ENCODE measurements around the gene MRPL12. TPM values are rescaled to one million over a fixed set of nuclear protein-coding genes. Genes with fewer than 3 reads are reported as not detected.
A peak's percentile ranks its signal among the peaks of the same experiment; 100 is the strongest.

The MRPL12 gene
- total and polyA plus RNA-seq, 2 of the 13 experiments (the other 11 are each of a cell fraction or from before 2014, with no cell fraction given), result 39.1 to 94.1 TPM

GRCh38 chr17:81723651-81724209 lies 20.6 kb downstream of the MRPL12 start (continued):
- no peak for TF ChIP-seq ZNF331 (CRISPR knock-in tag; IDR thresholded peaks at IDR 0.05)
- 0 out of 2 replicates have a peak, but pooled peaks have one; percentile 32 for TF ChIP-seq POGK (CRISPR knock-in tag; conservative IDR thresholded peaks at IDR 0.05)
- TF ChIP-seq MED13 (CRISPR knock-in tag; IDR thresholded peaks at IDR 0.05), result 0 out of 2 replicates have a peak, but pooled peaks have one; percentile 34
- TF ChIP-seq CC2D1A (CRISPR knock-in tag; IDR thresholded peaks at IDR 0.05), result 0 out of 2 replicates have a peak, but pooled peaks have one; percentile 77
- TF ChIP-seq DZIP1 (CRISPR knock-in tag; IDR thresholded peaks at IDR 0.05), result no peak
- no peak for TF ChIP-seq ZNF891 (CRISPR knock-in tag; IDR thresholded peaks at IDR 0.05)
- TF ChIP-seq ZNF275 (CRISPR knock-in tag; IDR thresholded peaks at IDR 0.05; ENCODE audit: borderline replicate concordance), result peak; percentile 70; the same call in 1 of the 2 replicates
- TF ChIP-seq ZNF704 (CRISPR knock-in tag; IDR thresholded peaks at IDR 0.05; ENCODE audit: borderline replicate concordance), result 0 out of 2 replicates have a peak, but pooled peaks have one; percentile 67
- TF ChIP-seq ZEB1 (IDR thresholded peaks at IDR 0.05; ENCODE audit: insufficient replicate concordance, low read depth), result peak; percentile 13

Measured in HepG2 (cell line).